Pancreas (tissue), 10 donors: ENCODE results near the gene SNRPA1. TPM values are rescaled to one million over a fixed set of nuclear protein-coding genes. Genes with fewer than 3 reads are reported as not detected.

ENCODE experiments used
- ATAC-seq, 4 donors: fragments of 200-7000 bp; cut with Tn5 transposase; one replicate each; pipeline versions ENCODE4 v1.8.0 to v1.9.1; 2020; ENCODE audit warnings: mild to moderate bottlenecking in 4 of 4, moderate library complexity in 4 of 4
- DNase-seq, 6 donors: peaks; one replicate each; pipeline ENCODE4 v3.0.0-alpha.2; 2020
- FAIRE-seq: peaks from 2 replicates; lab custom pipeline; 2012; peaks lifted over from hg19 to GRCh38; lab: Jason Lieb, UNC
- H3K27ac ChIP-seq, 4 donors: fragments of 200-600 bp; sonication (generic); 1 replicate in 3 of 4; 2 replicates in 1 of 4; pipeline versions ENCODE4 v1.5.0 to v1.8.0; 2020
- H3K27me3 ChIP-seq, 4 donors: fragments of 200-600 bp; one replicate each; pipeline ENCODE4 v1.8.0; 2021
- H3K36me3 ChIP-seq, 3 donors: fragments of 200-600 bp; sonication (generic) in 1 of 3; one replicate each; pipeline versions ENCODE4 v1.5.0 to v1.8.0; 2020 to 2021
- H3K4me1 ChIP-seq, 3 donors: fragments of 200-600 bp; one replicate each; pipeline ENCODE4 v1.8.0; 2021
- H3K4me3 ChIP-seq, 4 donors: fragments of 200-600 bp; sonication (generic) in 2 of 4; one replicate each; pipeline versions ENCODE4 v1.5.0 to v1.8.0; 2020 to 2021
- H3K9me3 ChIP-seq, 4 donors: fragments of 200-600 bp; one replicate each; pipeline ENCODE4 v1.8.0; 2021
- WGBS, 2 donors: extraction: QIAGEN DNeasy Blood & Tissue Kit; methylation state at CpG; one replicate each; pipeline ENCODE4 v1.1.7; 2013; 5-methylcytosine and 5-hydroxymethylcytosine counted together
- intact Hi-C, 3 donors: fragments of 100-400 bp; cut with DNase I; formaldehyde crosslinking; loops; one replicate each; pipeline versions ENCODE4 v1.11.1 to v1.14.2; 2022
- polyA plus RNA-seq, 2 donors: library from polyadenylated mRNA; stranded (reverse); fragments of 200-250 nt; gene quantifications; one replicate each; pipeline ENCODE4 v1.2.3, GENCODE V29; 2013
- total RNA-seq, 6 donors: library from RNA; stranded (reverse); fragmentation: NEBNext Ultra II Directional in 4 of 6; extraction: Animal tissue kit (Norgen Biotek cat#: 25700) in 4 of 6; gene quantifications; one replicate each; pipeline versions ENCODE4 v1.2.1 to v1.2.4, GENCODE V29; 2021 to 2023
- TF ChIP-seq, protein P1 (sequence below), 4 donors: fragments of 200-600 bp; sonication (generic) in 3 of 4; IDR thresholded peaks; one replicate each; pipeline versions ENCODE4 v1.5.0 to v1.8.0; 2021; ENCODE audit warnings: antibody characterized with exemption in 4 of 4
- donor health status: healthy with polysubstance abuse.
- donor health status: DM: no; HTN: no; CAD: no; lungs with moderate emphysema.
- donor health status: DM: no; HTN: no; CAD: no.
- donor health status: control.
- donor health status: control.
- donor health status: Bipolar disorder and iron deficiency.
- donor health status: DM: yes; HTN: yes; CAD: no.
- donor health status: DM: no; HTN: no; CAD: no.
- donor health status: DM: no; HTN: no; CAD: no.
- donor health status: DM: yes; HTN: yes; CAD: no.

Gene SNRPA1
- total and polyA plus RNA-seq, 8 donors: 16.7 to 37.2 (median 23.9) TPM

DNA sequence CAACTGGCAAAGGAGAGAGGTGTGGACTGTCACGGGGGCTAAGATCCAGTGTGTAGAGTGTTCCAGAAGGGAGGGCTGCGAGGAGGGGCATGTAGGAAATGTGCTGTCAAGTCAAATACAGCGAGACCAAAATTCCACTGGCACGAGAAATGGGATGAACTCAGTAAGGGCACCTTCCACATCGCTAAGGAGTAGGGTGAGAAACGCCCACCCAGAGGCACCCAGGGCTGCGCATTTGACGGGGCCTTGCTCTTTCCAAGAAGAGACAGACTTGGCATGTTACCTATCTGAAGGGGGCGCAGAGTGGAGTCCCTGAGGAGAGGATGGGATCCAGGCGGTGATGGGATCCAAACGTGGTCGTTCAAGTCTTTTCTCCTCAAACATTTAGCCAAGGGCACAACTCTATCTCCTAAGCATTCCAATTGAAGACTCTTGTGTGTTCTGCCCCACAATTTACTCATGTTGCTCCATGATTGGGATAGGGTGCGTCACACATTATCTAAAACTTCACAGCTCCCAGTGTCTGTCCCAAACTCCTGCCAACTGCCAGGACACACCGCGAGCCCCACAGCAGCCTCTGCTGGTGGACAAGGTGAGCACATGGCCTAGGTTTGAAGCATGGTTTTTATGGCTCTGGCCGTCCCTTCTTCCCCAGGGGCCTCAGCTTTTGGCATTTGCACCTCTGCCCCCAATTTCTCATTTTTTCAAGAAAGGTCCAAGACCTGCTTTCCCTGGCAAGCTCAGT lies 25.4 kb downstream of the SNRPA1 start:
- H3K27me3 ChIP-seq: no peaks in the 10 kb centered on the region
- WGBS, 2 donors: 82 to 84% methylated on average over 16 of the region's 16 CpGs
- no peak overlapping the region for H3K4me3 ChIP-seq
- H3K36me3 ChIP-seq: peaks cover 14 to 47% (median 32%) of the 10 kb centered on the region in 3 donors
- TF ChIP-seq, protein P1, sequence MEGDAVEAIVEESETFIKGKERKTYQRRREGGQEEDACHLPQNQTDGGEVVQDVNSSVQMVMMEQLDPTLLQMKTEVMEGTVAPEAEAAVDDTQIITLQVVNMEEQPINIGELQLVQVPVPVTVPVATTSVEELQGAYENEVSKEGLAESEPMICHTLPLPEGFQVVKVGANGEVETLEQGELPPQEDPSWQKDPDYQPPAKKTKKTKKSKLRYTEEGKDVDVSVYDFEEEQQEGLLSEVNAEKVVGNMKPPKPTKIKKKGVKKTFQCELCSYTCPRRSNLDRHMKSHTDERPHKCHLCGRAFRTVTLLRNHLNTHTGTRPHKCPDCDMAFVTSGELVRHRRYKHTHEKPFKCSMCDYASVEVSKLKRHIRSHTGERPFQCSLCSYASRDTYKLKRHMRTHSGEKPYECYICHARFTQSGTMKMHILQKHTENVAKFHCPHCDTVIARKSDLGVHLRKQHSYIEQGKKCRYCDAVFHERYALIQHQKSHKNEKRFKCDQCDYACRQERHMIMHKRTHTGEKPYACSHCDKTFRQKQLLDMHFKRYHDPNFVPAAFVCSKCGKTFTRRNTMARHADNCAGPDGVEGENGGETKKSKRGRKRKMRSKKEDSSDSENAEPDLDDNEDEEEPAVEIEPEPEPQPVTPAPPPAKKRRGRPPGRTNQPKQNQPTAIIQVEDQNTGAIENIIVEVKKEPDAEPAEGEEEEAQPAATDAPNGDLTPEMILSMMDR (IDR thresholded peaks at IDR 0.05): no peak
- FAIRE-seq (no peak), ATAC-seq (peak in 3 of 4 donors; percentile 15 to 45 (median 26)), DNase-seq (no peak)
- intact Hi-C loops: loop anchor here in 2 of 3 donors (5.0 to 10.0 kb wide), 2 partner anchors 185 to 257 kb away; no protein-coding TSS in a partner anchor
- H3K9me3 ChIP-seq: no peaks in the 10 kb centered on the region
- no peak overlapping the region for H3K27ac ChIP-seq
- H3K4me1 ChIP-seq: peaks cover 0 to 9% (median 4%) of the 10 kb centered on the region in 3 donors

DNA sequence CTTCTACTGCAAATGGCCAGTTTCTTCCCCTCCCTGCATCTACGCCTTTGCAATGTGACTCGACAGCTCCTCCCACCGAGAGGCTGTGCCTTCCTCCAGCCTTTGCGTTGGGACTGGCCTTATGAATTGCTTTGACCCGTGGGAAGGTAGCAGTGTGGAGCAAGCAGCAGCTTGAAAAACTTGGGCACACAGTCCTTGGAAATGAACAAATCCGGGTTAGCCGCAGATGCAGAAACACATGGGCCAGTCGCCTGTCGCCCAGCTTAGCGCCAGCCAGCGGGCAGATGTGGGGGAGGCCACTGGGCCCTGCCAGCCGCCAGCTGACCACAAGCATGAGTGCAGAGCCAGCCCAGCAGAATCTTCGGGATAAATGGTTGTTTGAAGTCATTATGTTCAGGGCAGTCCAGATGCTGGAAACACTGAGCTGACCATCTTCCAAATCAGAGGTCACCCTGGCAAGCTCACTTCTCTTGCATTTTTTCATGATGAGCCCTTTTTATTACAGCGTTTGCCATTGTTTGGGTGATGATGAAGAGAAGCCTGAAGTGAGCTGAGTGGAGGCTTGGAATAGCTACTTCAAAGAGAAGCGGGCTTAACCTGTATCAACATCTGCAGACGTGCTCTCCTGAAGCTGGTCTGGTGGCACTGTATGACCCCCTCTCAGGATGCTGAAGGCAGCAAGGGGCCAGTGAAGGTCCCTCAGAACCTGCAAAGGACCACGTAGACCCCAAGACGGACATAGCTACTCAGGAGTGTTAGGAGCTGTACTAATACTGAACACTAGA lies 27.5 kb downstream of the SNRPA1 start:
- FAIRE-seq: no peak
- peak; percentile 83 to 94 (median 90) for ATAC-seq
- intact Hi-C loops: loop anchor here in 2 of 3 donors (5.0 to 10.0 kb wide), 2 partner anchors 183 to 255 kb away; no protein-coding TSS in a partner anchor
- Histone ChIP-seq H3K27me3 (no peaks in the 10 kb centered on the region), H3K4me3 (no peak overlapping the region), H3K9me3 (no peaks in the 10 kb centered on the region), H3K4me1 (peaks cover 0 to 9% (median 4%) of the 10 kb centered on the region in 3 donors), H3K36me3 (peaks cover 0 to 25% (median 13%) of the 10 kb centered on the region in 3 donors), H3K27ac (peak overlapping the region in 3 of 4 donors; percentile 33 to 47 (median 45))
- WGBS, 2 donors: 23 to 33% methylated on average over 18 of the region's 18 CpGs
- DNase-seq: peak in 5 of 6 donors; percentile 62 to 86 (median 80)
- TF ChIP-seq, protein P1 (IDR thresholded peaks at IDR 0.05): no peak

GRCh38 chr15:101266787-101267186 lies 28.3 kb downstream of the SNRPA1 start:
- no peak overlapping the region for H3K4me3 ChIP-seq
- no peak for DNase-seq
- peak in 3 of 4 donors; percentile 4 to 14 (median 6) for ATAC-seq
- 64 to 72% methylated on average over 9 of the region's 9 CpGs for WGBS, 2 donors
- no peak for FAIRE-seq
- peaks cover 0 to 9% (median 4%) of the 10 kb centered on the region in 3 donors for H3K4me1 ChIP-seq
- no peaks in the 10 kb centered on the region for H3K27me3 ChIP-seq
- TF ChIP-seq, protein P1 (IDR thresholded peaks at IDR 0.05): no peak
- peaks cover 0 to 18% (median 6%) of the 10 kb centered on the region in 3 donors for H3K36me3 ChIP-seq
- intact Hi-C loops: loop anchor here in 2 of 3 donors (5.0 to 10.0 kb wide), 2 partner anchors 182 to 254 kb away; no protein-coding TSS in a partner anchor
- no peaks in the 10 kb centered on the region for H3K9me3 ChIP-seq
- H3K27ac ChIP-seq: peak overlapping the region in 3 of 4 donors; percentile 33 to 47 (median 45)

- Histone ChIP-seq H3K36me3 (peaks cover 0 to 10% (median under 1%) of the 10 kb centered on the region in 3 donors), H3K4me3 (no peak overlapping the region), H3K27ac (no peak overlapping the region), H3K9me3 (no peaks in the 10 kb centered on the region), H3K4me1 (peaks cover 0 to 9% (median 4%) of the 10 kb centered on the region in 3 donors), H3K27me3 (no peaks in the 10 kb centered on the region)
- ATAC-seq (peak in 1 of 4 donors; percentile 6), FAIRE-seq (no peak), DNase-seq (no peak)
- intact Hi-C loops: loop anchor here in 2 of 3 donors (5.0 to 10.0 kb wide), 2 partner anchors 181 to 254 kb away; no protein-coding TSS in a partner anchor
- TF ChIP-seq, protein P1 (IDR thresholded peaks at IDR 0.05): no peak
- WGBS, 2 donors: 60 to 61% methylated on average over 3 of the region's 3 CpGs
Measured at GRCh38 chr15:101266034-101266433, 29.0 kb downstream of the SNRPA1 start.
